Loucy (cell line): ENCODE results near the gene BST1.

Source experiments
- H2AFZ ChIP-seq: fragments of 200-600 bp; sonication (generic); 2 replicates; pipeline ENCODE4 v1.6.0; 2016; ENCODE audit warnings: antibody characterized with exemption, mild to moderate bottlenecking, low read length, moderate library complexity
- H3F3A ChIP-seq: fragments of 200-600 bp; 2 replicates; pipeline ENCODE4 v1.6.0; 2016; ENCODE audit warnings: antibody characterized with exemption, low read depth, mild to moderate bottlenecking
- H3K27me3 ChIP-seq: fragments of 200-600 bp; sonication (generic); 2 replicates; pipeline ENCODE4 v1.6.1; 2014; ENCODE audit warnings: low read length, mild to moderate bottlenecking; ENCODE audit not compliant: insufficient read depth, poor library complexity, severe bottlenecking
- H3K36me3 ChIP-seq: fragments of 200-600 bp; sonication (generic); 2 replicates; pipeline ENCODE4 v1.6.1; 2016; ENCODE audit warnings: low read length; ENCODE audit not compliant: insufficient read depth
- H3K4me1 ChIP-seq: fragments of 200-600 bp; sonication (generic); 2 replicates; pipeline ENCODE4 v1.5.1; 2014; ENCODE audit warnings: low read length, mild to moderate bottlenecking; ENCODE audit not compliant: insufficient read depth, poor library complexity, severe bottlenecking
- H3K4me2 ChIP-seq: fragments of 200-600 bp; sonication (generic); 2 replicates; pipeline ENCODE4 v1.6.0; 2014; ENCODE audit warnings: antibody characterized with exemption, low read length, low read depth, mild to moderate bottlenecking; ENCODE audit not compliant: poor library complexity, severe bottlenecking
- H3K4me3 ChIP-seq: fragments of 200-600 bp; sonication (generic); 2 replicates; pipeline ENCODE4 v1.5.1; 2014; ENCODE audit warnings: low read length, mild to moderate bottlenecking, mixed read lengths; ENCODE audit not compliant: poor library complexity, severe bottlenecking
- H3K79me2 ChIP-seq: fragments of 200-600 bp; sonication (generic); 2 replicates; pipeline ENCODE4 v1.6.1; 2014; ENCODE audit warnings: low read length; ENCODE audit not compliant: insufficient read depth
- H3K9ac ChIP-seq: fragments of 200-600 bp; sonication (generic); 2 replicates; pipeline ENCODE4 v1.6.0; 2014; ENCODE audit warnings: mild to moderate bottlenecking, low read depth, low read length, moderate library complexity; ENCODE audit not compliant: poor library complexity, severe bottlenecking
- H3K9me2 ChIP-seq: fragments of 200-600 bp; sonication (generic); replicated peaks from 2 replicates; pipeline ENCODE4 v1.6.1; 2016; ENCODE audit warnings: low read depth, low read length, mixed read lengths
- H3K9me3 ChIP-seq: fragments of 200-600 bp; sonication (generic); 2 replicates; pipeline ENCODE4 v1.6.1; 2014; ENCODE audit warnings: mild to moderate bottlenecking, antibody characterized with exemption, low read length, low read depth; ENCODE audit not compliant: insufficient read depth
- H4K20me1 ChIP-seq: fragments of 200-600 bp; sonication (generic); 2 replicates; pipeline ENCODE4 v1.6.0; 2014; ENCODE audit warnings: antibody characterized with exemption, low read length, mild to moderate bottlenecking; ENCODE audit not compliant: insufficient read depth, poor library complexity, severe bottlenecking
- EZH2phosphoT487 ChIP-seq: fragments of 200-600 bp; IDR thresholded peaks from 2 replicates; pipeline ENCODE4 v1.6.1; 2018; ENCODE audit warnings: antibody characterized with exemption, mild to moderate bottlenecking, moderate library complexity, borderline replicate concordance
- TF ChIP-seq, protein P1 (sequence below): fragments of 200-600 bp; sonication (generic); conservative IDR thresholded peaks from 2 replicates; pipeline ENCODE4 v1.5.1; 2014; ENCODE audit warnings: mild to moderate bottlenecking, antibody characterized with exemption, low read length

Gene BST1

GRCh38 chr4:15688051-15688450, 14.8 kb upstream of the BST1 start:
- Histone ChIP-seq H3K9ac (no peak overlapping the region), H3F3A (no peaks in the 10 kb centered on the region), H3K4me2 (no peak overlapping the region), H4K20me1 (no peaks in the 10 kb centered on the region), H2AFZ (no peak overlapping the region), H3K4me3 (no peak overlapping the region), H3K27me3 (no peaks in the 10 kb centered on the region), H3K9me3 (no peaks in the 10 kb centered on the region), H3K4me1 (peaks cover 37% of the 10 kb centered on the region), H3K9me2 (no peaks in the 10 kb centered on the region), H3K79me2 (peaks cover 26% of the 10 kb centered on the region), H3K36me3 (0 out of 2 replicates have a peak, but pooled peaks cover 5% of the 10 kb centered on the region)
- TF ChIP-seq, protein P1, sequence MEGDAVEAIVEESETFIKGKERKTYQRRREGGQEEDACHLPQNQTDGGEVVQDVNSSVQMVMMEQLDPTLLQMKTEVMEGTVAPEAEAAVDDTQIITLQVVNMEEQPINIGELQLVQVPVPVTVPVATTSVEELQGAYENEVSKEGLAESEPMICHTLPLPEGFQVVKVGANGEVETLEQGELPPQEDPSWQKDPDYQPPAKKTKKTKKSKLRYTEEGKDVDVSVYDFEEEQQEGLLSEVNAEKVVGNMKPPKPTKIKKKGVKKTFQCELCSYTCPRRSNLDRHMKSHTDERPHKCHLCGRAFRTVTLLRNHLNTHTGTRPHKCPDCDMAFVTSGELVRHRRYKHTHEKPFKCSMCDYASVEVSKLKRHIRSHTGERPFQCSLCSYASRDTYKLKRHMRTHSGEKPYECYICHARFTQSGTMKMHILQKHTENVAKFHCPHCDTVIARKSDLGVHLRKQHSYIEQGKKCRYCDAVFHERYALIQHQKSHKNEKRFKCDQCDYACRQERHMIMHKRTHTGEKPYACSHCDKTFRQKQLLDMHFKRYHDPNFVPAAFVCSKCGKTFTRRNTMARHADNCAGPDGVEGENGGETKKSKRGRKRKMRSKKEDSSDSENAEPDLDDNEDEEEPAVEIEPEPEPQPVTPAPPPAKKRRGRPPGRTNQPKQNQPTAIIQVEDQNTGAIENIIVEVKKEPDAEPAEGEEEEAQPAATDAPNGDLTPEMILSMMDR, result no peak
- TF ChIP-seq EZH2phosphoT487, result no peak

DNA sequence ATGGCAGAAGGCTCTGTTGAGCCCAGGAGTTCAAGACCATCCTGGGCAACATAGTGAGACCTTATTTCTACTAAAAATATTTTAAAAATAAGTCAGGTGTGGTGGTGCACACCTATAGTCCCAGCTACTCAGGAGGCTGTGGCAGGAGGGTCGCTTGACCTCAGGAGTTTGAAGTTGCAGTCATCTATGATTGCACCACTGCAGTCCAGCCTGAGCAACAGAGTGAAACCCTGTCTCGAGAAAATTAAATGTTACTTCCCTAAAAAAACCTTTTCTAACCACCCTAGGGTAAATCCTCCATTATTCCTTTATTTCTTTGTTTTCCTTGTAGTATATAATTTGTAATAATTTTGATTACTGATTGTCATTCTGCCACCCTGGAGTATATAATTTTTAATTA, 13.3 kb upstream of the BST1 start:
- Histone ChIP-seq H3K9ac (no peak overlapping the region), H3K4me2 (no peak overlapping the region), H3K9me2 (no peaks in the 10 kb centered on the region), H3K79me2 (peaks cover 12% of the 10 kb centered on the region), H3K4me3 (no peak overlapping the region), H3F3A (no peaks in the 10 kb centered on the region), H2AFZ (no peak overlapping the region), H4K20me1 (no peaks in the 10 kb centered on the region), H3K4me1 (peaks cover 24% of the 10 kb centered on the region), H3K27me3 (no peaks in the 10 kb centered on the region), H3K9me3 (no peaks in the 10 kb centered on the region), H3K36me3 (0 out of 2 replicates have a peak, but pooled peaks cover 5% of the 10 kb centered on the region)
- no peak for TF ChIP-seq EZH2phosphoT487
- TF ChIP-seq, protein P1, result no peak

GRCh38 chr4:15690020-15690809, 12.7 kb upstream of the BST1 start:
- Histone ChIP-seq H3K79me2 (peaks cover 6% of the 10 kb centered on the region), H4K20me1 (no peaks in the 10 kb centered on the region), H3F3A (no peaks in the 10 kb centered on the region), H3K27me3 (no peaks in the 10 kb centered on the region), H3K4me2 (no peak overlapping the region), H3K9me3 (no peaks in the 10 kb centered on the region), H3K9ac (no peak overlapping the region), H3K9me2 (no peaks in the 10 kb centered on the region), H2AFZ (no peak overlapping the region), H3K4me1 (peaks cover 17% of the 10 kb centered on the region), H3K36me3 (0 out of 2 replicates have a peak, but pooled peaks cover 5% of the 10 kb centered on the region), H3K4me3 (no peak overlapping the region)
- TF ChIP-seq, protein P1, result no peak
